HG03108 (cell line): ENCODE results near the gene FARS2.

Experiments
- ATAC-seq: cut with Tn5 transposase; IDR thresholded peaks from one replicate; pipeline ENCODE4 v1.9.1; 2021; ENCODE audit warnings: moderate library complexity; ENCODE audit not compliant: unreplicated experiment

Gene FARS2

GRCh38 chr6:5610640-5611039, 349.3 kb downstream of the FARS2 start:
- ATAC-seq, result no peak

- ATAC-seq, result no peak
These were observed 355.9 kb downstream of the FARS2 start for GRCh38 chr6:5617179-5617578.

- peak; percentile 93 for ATAC-seq
These were observed 357.9 kb downstream of the FARS2 start for GRCh38 chr6:5619249-5619648.

- ATAC-seq, result no peak
These were observed 361.1 kb downstream of the FARS2 start for GRCh38 chr6:5622276-5623005.

- ATAC-seq, result no peak
These were observed 362.5 kb downstream of the FARS2 start for GRCh38 chr6:5623769-5624168.

GRCh38 chr6:5624256-5624655, 362.9 kb downstream of the FARS2 start:
- ATAC-seq, result no peak

GRCh38 chr6:5626727-5627426, 365.6 kb downstream of the FARS2 start:
- ATAC-seq, result peak; percentile 68

GRCh38 chr6:5630636-5631035, 369.3 kb downstream of the FARS2 start:
- ATAC-seq, result no peak

- no peak for ATAC-seq
These were observed 371.1 kb downstream of the FARS2 start for GRCh38 chr6:5632348-5632935.

- no peak for ATAC-seq
These were observed 373.2 kb downstream of the FARS2 start for GRCh38 chr6:5634525-5634924.

- no peak for ATAC-seq
These were observed 375.1 kb downstream of the FARS2 start for GRCh38 chr6:5636210-5637030.

GRCh38 chr6:5637714-5638113, 376.4 kb downstream of the FARS2 start:
- no peak for ATAC-seq

GRCh38 chr6:5638666-5639065, 377.4 kb downstream of the FARS2 start:
- no peak for ATAC-seq

GRCh38 chr6:5639193-5639592, 377.9 kb downstream of the FARS2 start:
- no peak for ATAC-seq

GRCh38 chr6:5640614-5641013, 379.3 kb downstream of the FARS2 start:
- no peak for ATAC-seq

- ATAC-seq, result no peak
These were observed 383.3 kb downstream of the FARS2 start for GRCh38 chr6:5644523-5645185.

- ATAC-seq, result no peak
These were observed 384.3 kb downstream of the FARS2 start for GRCh38 chr6:5645328-5646290.

GRCh38 chr6:5652406-5653137, 391.3 kb downstream of the FARS2 start:
- ATAC-seq, result no peak

- no peak for ATAC-seq
These were observed 392.5 kb downstream of the FARS2 start for GRCh38 chr6:5653801-5654200.
